ENCODE measurements around the gene MME. TPM values are rescaled to one million over a fixed set of nuclear protein-coding genes. Genes with fewer than 3 reads are reported as not detected.
"Not testable (repeated sequence)": the region's sequence is repeated elsewhere in the genome, so short reads cannot be mapped to it uniquely, and the experiment has no call there.

The MME gene
- total RNA-seq, 1 experiment from 2014 or later: 622 TPM

- in situ Hi-C loops (cut with HindIII; ENCODE audit: low sequenced_read_pairs): no loop called here
- no peak for DNase-seq (ENCODE audit: low spot score)
Measured at GRCh38 chr3:155129396-155129795, 49.3 kb downstream of the MME start.

GRCh38 chr3:155130001-155130400, 49.9 kb downstream of the MME start:
- in situ Hi-C loops (cut with HindIII; ENCODE audit: low sequenced_read_pairs): no loop called here
- no peak for DNase-seq (ENCODE audit: low spot score)

- DNase-seq (ENCODE audit: low spot score): no peak
- in situ Hi-C loops (cut with HindIII; ENCODE audit: low sequenced_read_pairs): no loop called here
Measured at GRCh38 chr3:155131104-155131503, 51.0 kb downstream of the MME start.

GRCh38 chr3:155134311-155134710, 54.2 kb downstream of the MME start:
- DNase-seq (ENCODE audit: low spot score): not testable (repeated sequence)

GRCh38 chr3:155135003-155135402, 54.9 kb downstream of the MME start:
- in situ Hi-C loops (cut with HindIII; ENCODE audit: low sequenced_read_pairs): no loop called here
- no peak for DNase-seq (ENCODE audit: low spot score)

More at GRCh38 chr3:155134311-155134710, 54.2 kb downstream of the MME start:
- in situ Hi-C loops (cut with HindIII; ENCODE audit: low sequenced_read_pairs): not testable (repeated sequence)

GRCh38 chr3:155138677-155139076, 58.6 kb downstream of the MME start:
- in situ Hi-C loops (cut with HindIII; ENCODE audit: low sequenced_read_pairs): no loop called here
- DNase-seq (ENCODE audit: low spot score): no peak

GRCh38 chr3:155147588-155147987, 67.5 kb downstream of the MME start:
- DNase-seq (ENCODE audit: low spot score): no peak
- in situ Hi-C loops (cut with HindIII; ENCODE audit: low sequenced_read_pairs): no loop called here

- in situ Hi-C loops (cut with HindIII; ENCODE audit: low sequenced_read_pairs): no loop called here
- DNase-seq (ENCODE audit: low spot score): no peak
Measured at GRCh38 chr3:155149494-155149893, 69.4 kb downstream of the MME start.

GRCh38 chr3:155153242-155154186, 73.4 kb downstream of the MME start:
- in situ Hi-C loops (cut with HindIII; ENCODE audit: low sequenced_read_pairs): no loop called here
- no peak for DNase-seq (ENCODE audit: low spot score)

- in situ Hi-C loops (cut with HindIII; ENCODE audit: low sequenced_read_pairs): no loop called here
- no peak for DNase-seq (ENCODE audit: low spot score)
Measured at GRCh38 chr3:155154255-155154654, 74.1 kb downstream of the MME start.

GRCh38 chr3:155158346-155159037, 78.4 kb downstream of the MME start:
- DNase-seq (ENCODE audit: low spot score): no peak
- in situ Hi-C loops (cut with HindIII; ENCODE audit: low sequenced_read_pairs): no loop called here

GRCh38 chr3:155159301-155159700, 79.2 kb downstream of the MME start:
- in situ Hi-C loops (cut with HindIII; ENCODE audit: low sequenced_read_pairs): no loop called here
- DNase-seq (ENCODE audit: low spot score): no peak

GRCh38 chr3:155161640-155162292, 81.6 kb downstream of the MME start:
- DNase-seq (ENCODE audit: low spot score): no peak
- in situ Hi-C loops (cut with HindIII; ENCODE audit: low sequenced_read_pairs): no loop called here

- in situ Hi-C loops (cut with HindIII; ENCODE audit: low sequenced_read_pairs): no loop called here
Measured at GRCh38 chr3:155164306-155164705, 84.2 kb downstream of the MME start.

GRCh38 chr3:155166441-155166840, 86.3 kb downstream of the MME start:
- DNase-seq (ENCODE audit: low spot score): no peak
- in situ Hi-C loops (cut with HindIII; ENCODE audit: low sequenced_read_pairs): no loop called here

More at GRCh38 chr3:155164306-155164705, 84.2 kb downstream of the MME start:
- no peak for DNase-seq (ENCODE audit: low spot score)

GRCh38 chr3:155169197-155169596, 89.1 kb downstream of the MME start:
- DNase-seq (ENCODE audit: low spot score): no peak
- in situ Hi-C loops (cut with HindIII; ENCODE audit: low sequenced_read_pairs): no loop called here

- no peak for DNase-seq (ENCODE audit: low spot score)
- in situ Hi-C loops (cut with HindIII; ENCODE audit: low sequenced_read_pairs): no loop called here
Measured at GRCh38 chr3:155173771-155174170, 93.7 kb downstream of the MME start.

- DNase-seq (ENCODE audit: low spot score): no peak
- in situ Hi-C loops (cut with HindIII; ENCODE audit: low sequenced_read_pairs): no loop called here
Measured at GRCh38 chr3:155178810-155179436, 98.8 kb downstream of the MME start.

- in situ Hi-C loops (cut with HindIII; ENCODE audit: low sequenced_read_pairs): no loop called here
- no peak for DNase-seq (ENCODE audit: low spot score)
Measured at GRCh38 chr3:155179437-155179827, 99.3 kb downstream of the MME start.
